ENCODE data around the gene ARHGAP28. TPM values are rescaled to one million over a fixed set of nuclear protein-coding genes. Genes with fewer than 3 reads are reported as not detected.

ARHGAP28 gene
- total RNA-seq, 6 donors from 2014 or later: 4.1 to 18.9 (median 11.3) TPM

- DNase-seq (no peak), ATAC-seq (ENCODE audit: low FRiP score in 2 of 2) (no peak)
- TF ChIP-seq POLR2A (IDR thresholded peaks at IDR 0.05): no peak
- TF ChIP-seq EP300 (IDR thresholded peaks at IDR 0.05): no peak
- no peak for TF ChIP-seq POLR2AphosphoS5 (IDR thresholded peaks at IDR 0.05)
- H3K9me3 ChIP-seq: no peaks in the 10 kb centered on the region
- 93 to 95% methylated on average over 2 of the region's 2 CpGs for WGBS, 2 donors
- H3K27me3 ChIP-seq: no peaks in the 10 kb centered on the region
- H3K4me3 ChIP-seq: no peak overlapping the region
- no peaks in the 10 kb centered on the region for H3K4me1 ChIP-seq
- no peaks in the 10 kb centered on the region for H3K36me3 ChIP-seq
- no peak overlapping the region for H3K27ac ChIP-seq
Observed at GRCh38 chr18:6960656-6961055, 231.1 kb downstream of the ARHGAP28 start.

- TF ChIP-seq EP300 (IDR thresholded peaks at IDR 0.05) (no peak), POLR2AphosphoS5 (IDR thresholded peaks at IDR 0.05) (no peak), POLR2A (IDR thresholded peaks at IDR 0.05) (no peak)
- TF ChIP-seq, protein P1, sequence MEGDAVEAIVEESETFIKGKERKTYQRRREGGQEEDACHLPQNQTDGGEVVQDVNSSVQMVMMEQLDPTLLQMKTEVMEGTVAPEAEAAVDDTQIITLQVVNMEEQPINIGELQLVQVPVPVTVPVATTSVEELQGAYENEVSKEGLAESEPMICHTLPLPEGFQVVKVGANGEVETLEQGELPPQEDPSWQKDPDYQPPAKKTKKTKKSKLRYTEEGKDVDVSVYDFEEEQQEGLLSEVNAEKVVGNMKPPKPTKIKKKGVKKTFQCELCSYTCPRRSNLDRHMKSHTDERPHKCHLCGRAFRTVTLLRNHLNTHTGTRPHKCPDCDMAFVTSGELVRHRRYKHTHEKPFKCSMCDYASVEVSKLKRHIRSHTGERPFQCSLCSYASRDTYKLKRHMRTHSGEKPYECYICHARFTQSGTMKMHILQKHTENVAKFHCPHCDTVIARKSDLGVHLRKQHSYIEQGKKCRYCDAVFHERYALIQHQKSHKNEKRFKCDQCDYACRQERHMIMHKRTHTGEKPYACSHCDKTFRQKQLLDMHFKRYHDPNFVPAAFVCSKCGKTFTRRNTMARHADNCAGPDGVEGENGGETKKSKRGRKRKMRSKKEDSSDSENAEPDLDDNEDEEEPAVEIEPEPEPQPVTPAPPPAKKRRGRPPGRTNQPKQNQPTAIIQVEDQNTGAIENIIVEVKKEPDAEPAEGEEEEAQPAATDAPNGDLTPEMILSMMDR (IDR thresholded peaks at IDR 0.05): no peak
- no peak overlapping the region for H3K27ac ChIP-seq
- no peak for ATAC-seq (ENCODE audit: low FRiP score in 2 of 2)
- H3K27me3 ChIP-seq: no peaks in the 10 kb centered on the region
- no peak for DNase-seq
- WGBS, 2 donors: 70 to 74% methylated on average over 9 of the region's 9 CpGs
- no peaks in the 10 kb centered on the region for H3K4me1 ChIP-seq
- no peak overlapping the region for H3K4me3 ChIP-seq
- no peaks in the 10 kb centered on the region for H3K9me3 ChIP-seq
- no peaks in the 10 kb centered on the region for H3K36me3 ChIP-seq
Observed at GRCh38 chr18:6961331-6961730, 231.8 kb downstream of the ARHGAP28 start.

DNA sequence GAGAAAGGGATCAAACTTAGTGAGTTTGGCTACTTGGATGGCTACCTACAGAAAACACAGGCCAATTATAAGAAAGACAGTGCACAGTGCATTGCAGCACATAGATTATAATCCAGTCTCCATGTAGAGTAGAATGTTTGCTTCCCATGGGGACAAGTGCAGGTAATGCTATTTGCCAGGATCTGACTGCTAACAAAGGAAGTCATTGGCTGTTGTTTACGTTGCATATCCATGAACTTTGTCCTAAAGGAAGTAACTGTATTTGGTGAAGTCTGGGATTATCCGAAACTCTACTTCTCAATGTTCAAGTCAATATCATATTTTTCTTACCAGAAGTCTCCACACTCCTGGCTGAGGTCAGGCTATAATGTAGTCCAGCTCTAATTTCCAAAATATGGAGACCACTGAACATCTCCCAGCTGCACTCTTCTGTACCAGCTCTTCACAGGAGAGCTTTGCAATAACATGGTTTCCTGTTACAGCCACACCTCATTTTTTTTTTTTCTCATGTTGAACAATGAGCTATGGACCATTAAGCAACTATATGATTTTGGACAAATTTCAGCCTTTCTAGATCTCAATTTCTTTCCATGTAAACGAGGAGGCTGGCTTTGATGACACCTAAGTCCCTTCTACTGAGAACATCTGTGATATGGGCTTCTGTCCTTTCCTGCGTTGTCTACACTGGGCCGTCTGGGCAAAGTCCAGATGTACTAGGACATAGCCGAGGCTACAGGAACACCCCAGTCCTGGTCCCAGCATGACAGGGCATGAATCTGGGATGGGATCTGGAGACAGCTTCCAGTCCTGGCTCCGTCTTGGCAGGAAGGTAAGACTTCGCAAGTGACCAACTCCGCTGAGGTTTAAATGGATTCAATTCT is 233.3 kb downstream of the ARHGAP28 start:
- ATAC-seq (ENCODE audit: low FRiP score in 2 of 2): no peak
- TF ChIP-seq POLR2A (IDR thresholded peaks at IDR 0.05) (no peak), POLR2AphosphoS5 (IDR thresholded peaks at IDR 0.05) (no peak), EP300 (IDR thresholded peaks at IDR 0.05) (no peak)
- TF ChIP-seq, protein P1 (IDR thresholded peaks at IDR 0.05): no peak
- no peak for DNase-seq

GRCh38 chr18:6963452-6964097 is 234.1 kb downstream of the ARHGAP28 start:
- DNase-seq (no peak), ATAC-seq (ENCODE audit: low FRiP score in 2 of 2) (no peak)
- TF ChIP-seq, protein P1 (IDR thresholded peaks at IDR 0.05): no peak
- TF ChIP-seq POLR2AphosphoS5 (IDR thresholded peaks at IDR 0.05) (no peak), POLR2A (IDR thresholded peaks at IDR 0.05) (no peak), EP300 (IDR thresholded peaks at IDR 0.05) (no peak)
- WGBS, 2 donors: 86 to 89% methylated on average over 2 of the region's 2 CpGs
- no peaks in the 10 kb centered on the region for H3K27me3 ChIP-seq
- H3K4me1 ChIP-seq: no peaks in the 10 kb centered on the region
- H3K9me3 ChIP-seq: no peaks in the 10 kb centered on the region
- H3K27ac ChIP-seq: no peak overlapping the region
- H3K36me3 ChIP-seq: no peaks in the 10 kb centered on the region
- H3K4me3 ChIP-seq: no peak overlapping the region

More for the DNA sequence above, 233.3 kb downstream of the ARHGAP28 start:
- H3K27me3 ChIP-seq: no peaks in the 10 kb centered on the region
- H3K4me3 ChIP-seq: no peak overlapping the region
- no peaks in the 10 kb centered on the region for H3K36me3 ChIP-seq
- no peaks in the 10 kb centered on the region for H3K9me3 ChIP-seq
- 83% methylated on average over 9 of the region's 9 CpGs for WGBS, 2 donors
- no peak overlapping the region for H3K27ac ChIP-seq
- no peaks in the 10 kb centered on the region for H3K4me1 ChIP-seq

Small RNA genes within 50 kb of the gene (small RNA-seq; reads per million reads assigned to genes)
- 0 reads per million in 4 donors for gene RNU6-916P

All from upper lobe of left lung (tissue), 6 donors.